HG03342 (cell line): ENCODE data around the gene TENT4A.

Experiments
- ATAC-seq: cut with Tn5 transposase; IDR thresholded peaks from one replicate; pipeline ENCODE4 v1.9.1; 2021; ENCODE audit warnings: mild to moderate bottlenecking, moderate library complexity; ENCODE audit not compliant: unreplicated experiment

The TENT4A gene

GRCh38 chr5:6717247-6717646 lies 4.0 kb downstream of the TENT4A start:
- no peak for ATAC-seq

- no peak for ATAC-seq
These were observed 4.5 kb downstream of the TENT4A start for GRCh38 chr5:6717687-6718086.

GRCh38 chr5:6718161-6718681 lies 5.0 kb downstream of the TENT4A start:
- ATAC-seq = no peak

GRCh38 chr5:6718718-6719117 lies 5.5 kb downstream of the TENT4A start:
- no peak for ATAC-seq

- ATAC-seq = no peak
These were observed 6.2 kb downstream of the TENT4A start for GRCh38 chr5:6719417-6719816.

GRCh38 chr5:6719896-6720560 lies 6.8 kb downstream of the TENT4A start:
- ATAC-seq = no peak

GRCh38 chr5:6720561-6720921 lies 7.3 kb downstream of the TENT4A start:
- ATAC-seq = no peak

- no peak for ATAC-seq
These were observed 8.2 kb downstream of the TENT4A start for GRCh38 chr5:6721442-6721841.

- ATAC-seq = peak; percentile 47
These were observed 8.8 kb downstream of the TENT4A start for GRCh38 chr5:6722015-6722414.

- ATAC-seq = no peak
These were observed 10.0 kb downstream of the TENT4A start for GRCh38 chr5:6723122-6723815.

GRCh38 chr5:6723816-6724300 lies 10.6 kb downstream of the TENT4A start:
- ATAC-seq = no peak

GRCh38 chr5:6724321-6724929 lies 11.2 kb downstream of the TENT4A start:
- no peak for ATAC-seq

GRCh38 chr5:6725421-6725820 lies 12.2 kb downstream of the TENT4A start:
- no peak for ATAC-seq

- ATAC-seq = no peak
These were observed 12.8 kb downstream of the TENT4A start for GRCh38 chr5:6726006-6726405.

- ATAC-seq = no peak
These were observed 14.0 kb downstream of the TENT4A start for GRCh38 chr5:6727231-6727630.

GRCh38 chr5:6728011-6728794 lies 15.0 kb downstream of the TENT4A start:
- ATAC-seq = peak; percentile 86

GRCh38 chr5:6728795-6729183 lies 15.6 kb downstream of the TENT4A start:
- no peak for ATAC-seq

GRCh38 chr5:6729386-6730310 lies 16.4 kb downstream of the TENT4A start:
- ATAC-seq = no peak

GRCh38 chr5:6730407-6730806 lies 17.2 kb downstream of the TENT4A start:
- no peak for ATAC-seq

- no peak for ATAC-seq
These were observed 17.6 kb downstream of the TENT4A start for GRCh38 chr5:6730807-6731206.
